ENCODE data around the gene LRRC15. TPM values are rescaled to one million over a fixed set of nuclear protein-coding genes. Genes with fewer than 3 reads are reported as not detected.

The LRRC15 gene
- total RNA-seq, 1 donor from 2014 or later = not detected

DNA sequence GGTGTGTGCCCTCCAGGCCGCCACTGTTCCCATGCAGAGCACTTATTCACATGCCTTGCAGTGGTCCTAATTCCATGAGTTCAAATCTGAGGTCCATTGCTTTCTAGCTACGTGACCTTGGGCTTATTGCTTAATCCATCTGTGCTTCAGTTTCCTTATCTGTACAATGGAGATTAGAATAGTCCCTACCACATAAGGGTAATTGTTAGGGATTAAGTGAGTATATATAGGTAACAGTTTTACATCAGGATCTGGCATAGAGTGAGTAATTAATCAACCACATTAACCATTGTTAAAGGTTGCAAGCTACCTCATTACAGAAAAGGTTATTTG is 26.0 kb downstream of the LRRC15 start:
- Mint-ChIP-seq H3K4me3 (ENCODE audit: unreplicated experiment) (no peak overlapping the region), H3K27me3 (ENCODE audit: unreplicated experiment) (peaks cover 9% of the 10 kb centered on the region), H3K27ac (ENCODE audit: unreplicated experiment) (no peak overlapping the region), H3K4me1 (ENCODE audit: unreplicated experiment) (peaks cover 12% of the 10 kb centered on the region), H3K9me3 (ENCODE audit: unreplicated experiment) (no peaks in the 10 kb centered on the region), H3K36me3 (ENCODE audit: low read depth, unreplicated experiment) (no peaks in the 10 kb centered on the region)
- no peak for TF ChIP-seq CTCF (IDR thresholded peaks at IDR 0.05; ENCODE audit: unreplicated experiment)
- DNase-seq (ENCODE audit: low spot score) = no peak

DNA sequence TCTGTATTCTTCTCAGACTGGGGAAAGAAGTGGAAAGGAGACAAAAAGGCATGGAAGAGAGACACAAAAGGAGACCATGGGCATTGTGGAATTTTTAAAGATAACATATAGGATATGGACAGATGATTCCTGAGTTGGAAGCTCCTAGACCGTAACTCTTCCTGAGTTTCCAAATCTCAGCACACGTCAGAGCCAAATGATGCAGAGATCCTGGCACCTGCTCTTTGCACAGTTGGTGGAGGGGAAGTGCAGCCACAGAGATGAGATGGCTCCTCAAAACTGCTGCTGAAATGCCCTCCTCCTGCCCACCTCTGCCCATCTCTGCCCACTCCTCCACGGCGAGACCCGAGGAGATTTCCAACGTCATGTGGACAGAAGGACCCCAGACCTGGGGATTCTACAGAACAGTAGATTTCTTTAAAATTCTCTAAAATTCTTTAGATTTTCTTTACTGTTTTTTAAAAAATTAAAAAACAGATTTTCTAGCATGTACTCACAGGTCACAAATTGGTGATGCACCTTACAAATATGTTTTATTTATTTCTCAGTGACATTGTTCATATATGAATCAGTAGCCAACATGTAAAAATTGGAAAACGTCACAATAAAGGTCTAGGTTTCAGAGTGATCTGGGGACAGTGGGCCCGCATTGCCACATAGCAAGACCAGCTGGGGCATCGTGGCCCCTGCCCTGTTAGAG is 26.5 kb downstream of the LRRC15 start:
- peaks cover 12% of the 10 kb centered on the region for H3K4me1 Mint-ChIP-seq (ENCODE audit: unreplicated experiment)
- H3K27ac Mint-ChIP-seq (ENCODE audit: unreplicated experiment) = no peak overlapping the region

GRCh38 chr3:194340757-194341400 is 28.7 kb downstream of the LRRC15 start:
- Mint-ChIP-seq H3K9me3 (ENCODE audit: unreplicated experiment) (no peaks in the 10 kb centered on the region), H3K27me3 (ENCODE audit: unreplicated experiment) (peaks cover 11% of the 10 kb centered on the region), H3K36me3 (ENCODE audit: low read depth, unreplicated experiment) (no peaks in the 10 kb centered on the region), H3K27ac (ENCODE audit: unreplicated experiment) (no peak overlapping the region), H3K4me3 (ENCODE audit: unreplicated experiment) (no peak overlapping the region), H3K4me1 (ENCODE audit: unreplicated experiment) (peaks cover 12% of the 10 kb centered on the region)
- no peak for TF ChIP-seq CTCF (IDR thresholded peaks at IDR 0.05; ENCODE audit: unreplicated experiment)
- DNase-seq (ENCODE audit: low spot score) = no peak

More for the DNA sequence above, 26.5 kb downstream of the LRRC15 start:
- H3K36me3 Mint-ChIP-seq (ENCODE audit: low read depth, unreplicated experiment) = no peaks in the 10 kb centered on the region
- H3K9me3 Mint-ChIP-seq (ENCODE audit: unreplicated experiment) = no peaks in the 10 kb centered on the region
- TF ChIP-seq CTCF (IDR thresholded peaks at IDR 0.05; ENCODE audit: unreplicated experiment) = no peak
- H3K27me3 Mint-ChIP-seq (ENCODE audit: unreplicated experiment) = peaks cover 8% of the 10 kb centered on the region
- H3K4me3 Mint-ChIP-seq (ENCODE audit: unreplicated experiment) = no peak overlapping the region
- DNase-seq (ENCODE audit: low spot score) = no peak

GRCh38 chr3:194339840-194340239 is 29.7 kb downstream of the LRRC15 start:
- Mint-ChIP-seq H3K27me3 (ENCODE audit: unreplicated experiment) (peaks cover 9% of the 10 kb centered on the region), H3K9me3 (ENCODE audit: unreplicated experiment) (no peaks in the 10 kb centered on the region), H3K4me1 (ENCODE audit: unreplicated experiment) (peaks cover 12% of the 10 kb centered on the region), H3K4me3 (ENCODE audit: unreplicated experiment) (no peak overlapping the region), H3K27ac (ENCODE audit: unreplicated experiment) (no peak overlapping the region), H3K36me3 (ENCODE audit: low read depth, unreplicated experiment) (no peaks in the 10 kb centered on the region)
- no peak for DNase-seq (ENCODE audit: low spot score)
- TF ChIP-seq CTCF (IDR thresholded peaks at IDR 0.05; ENCODE audit: unreplicated experiment) = no peak

DNA sequence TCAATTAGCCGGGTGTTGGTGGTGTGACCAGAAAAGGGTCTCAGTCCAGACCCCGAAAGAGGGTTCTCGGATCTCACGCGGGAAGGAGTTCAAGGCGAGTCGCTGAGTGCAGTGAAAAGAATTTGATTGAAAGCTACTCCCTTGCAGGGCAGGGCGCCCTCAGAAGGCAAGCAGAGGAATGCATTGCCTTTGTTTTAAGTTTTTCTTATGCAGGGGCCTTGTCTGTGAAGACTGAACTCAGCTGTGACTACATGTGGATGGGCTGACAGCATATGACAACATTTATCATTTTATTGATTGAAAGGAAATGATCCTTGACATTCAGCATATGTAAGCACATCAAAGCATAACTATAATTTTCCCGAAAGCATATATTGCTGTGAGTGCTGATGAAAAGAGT is 30.2 kb downstream of the LRRC15 start:
- Mint-ChIP-seq H3K9me3 (ENCODE audit: unreplicated experiment) (no peaks in the 10 kb centered on the region), H3K36me3 (ENCODE audit: low read depth, unreplicated experiment) (no peaks in the 10 kb centered on the region), H3K27ac (ENCODE audit: unreplicated experiment) (no peak overlapping the region), H3K4me3 (ENCODE audit: unreplicated experiment) (no peak overlapping the region), H3K27me3 (ENCODE audit: unreplicated experiment) (peaks cover 9% of the 10 kb centered on the region), H3K4me1 (ENCODE audit: unreplicated experiment) (peaks cover 12% of the 10 kb centered on the region)
- DNase-seq (ENCODE audit: low spot score) = no peak
- no peak for TF ChIP-seq CTCF (IDR thresholded peaks at IDR 0.05; ENCODE audit: unreplicated experiment)
